ENCODE data around the gene EML3.

Gene EML3

DNA sequence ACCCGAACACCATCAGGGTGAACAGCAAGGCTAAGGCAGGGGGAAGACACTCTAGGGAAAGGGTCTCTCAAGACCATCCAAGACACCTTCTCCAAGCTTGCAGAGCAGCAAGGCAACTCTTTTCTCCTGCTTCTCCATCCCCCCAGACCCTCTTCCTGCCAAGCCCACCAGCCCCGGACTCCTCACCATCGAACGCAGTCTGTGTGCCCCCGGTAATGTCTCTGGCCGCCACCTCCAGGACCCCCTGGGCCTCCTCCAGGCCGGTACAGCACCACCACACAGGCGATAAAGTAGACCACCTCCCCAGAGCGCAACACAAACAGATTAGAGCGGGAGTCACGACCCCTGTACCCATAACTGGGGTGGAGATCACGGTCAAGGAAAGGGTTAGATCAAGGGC is 3.8 kb downstream of the EML3 start:
- TF ChIP-seq, protein P1, sequence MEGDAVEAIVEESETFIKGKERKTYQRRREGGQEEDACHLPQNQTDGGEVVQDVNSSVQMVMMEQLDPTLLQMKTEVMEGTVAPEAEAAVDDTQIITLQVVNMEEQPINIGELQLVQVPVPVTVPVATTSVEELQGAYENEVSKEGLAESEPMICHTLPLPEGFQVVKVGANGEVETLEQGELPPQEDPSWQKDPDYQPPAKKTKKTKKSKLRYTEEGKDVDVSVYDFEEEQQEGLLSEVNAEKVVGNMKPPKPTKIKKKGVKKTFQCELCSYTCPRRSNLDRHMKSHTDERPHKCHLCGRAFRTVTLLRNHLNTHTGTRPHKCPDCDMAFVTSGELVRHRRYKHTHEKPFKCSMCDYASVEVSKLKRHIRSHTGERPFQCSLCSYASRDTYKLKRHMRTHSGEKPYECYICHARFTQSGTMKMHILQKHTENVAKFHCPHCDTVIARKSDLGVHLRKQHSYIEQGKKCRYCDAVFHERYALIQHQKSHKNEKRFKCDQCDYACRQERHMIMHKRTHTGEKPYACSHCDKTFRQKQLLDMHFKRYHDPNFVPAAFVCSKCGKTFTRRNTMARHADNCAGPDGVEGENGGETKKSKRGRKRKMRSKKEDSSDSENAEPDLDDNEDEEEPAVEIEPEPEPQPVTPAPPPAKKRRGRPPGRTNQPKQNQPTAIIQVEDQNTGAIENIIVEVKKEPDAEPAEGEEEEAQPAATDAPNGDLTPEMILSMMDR (IDR thresholded peaks at IDR 0.05; ENCODE audit: insufficient read depth, missing control alignments) = no peak

GRCh38 chr11:62607714-62608113 is 4.9 kb downstream of the EML3 start:
- TF ChIP-seq, protein P1 (IDR thresholded peaks at IDR 0.05; ENCODE audit: insufficient read depth, missing control alignments) = no peak
- no peak for DNase-seq (ENCODE audit: insufficient read length, low spot score)
- FAIRE-seq = no peak

More for the DNA sequence above, 3.8 kb downstream of the EML3 start:
- FAIRE-seq (no peak), DNase-seq (ENCODE audit: insufficient read length, low spot score) (no peak)

DNA sequence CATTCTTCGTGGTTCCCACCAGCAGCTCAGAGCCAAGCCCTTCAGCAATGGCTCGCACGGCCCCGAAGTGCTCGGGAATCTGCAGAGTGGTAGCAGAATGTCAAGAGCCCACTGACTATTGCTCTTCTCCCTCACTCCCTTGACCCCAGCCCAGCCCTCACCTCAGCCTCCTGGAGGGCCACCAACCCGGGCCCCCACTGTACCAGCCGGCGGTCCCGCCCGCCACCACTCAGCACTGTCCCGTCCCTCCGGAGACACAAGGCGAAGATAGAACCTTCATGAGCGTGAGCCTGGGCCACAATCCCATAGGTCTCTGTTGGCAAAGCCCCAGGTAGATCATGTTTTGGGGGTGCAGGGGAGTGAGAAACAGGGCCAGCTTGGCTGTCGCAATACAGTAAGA is 6.7 kb downstream of the EML3 start:
- TF ChIP-seq, protein P1 (IDR thresholded peaks at IDR 0.05; ENCODE audit: insufficient read depth, missing control alignments) = no peak
- FAIRE-seq = no peak
- DNase-seq (ENCODE audit: insufficient read length, low spot score) = no peak

DNA sequence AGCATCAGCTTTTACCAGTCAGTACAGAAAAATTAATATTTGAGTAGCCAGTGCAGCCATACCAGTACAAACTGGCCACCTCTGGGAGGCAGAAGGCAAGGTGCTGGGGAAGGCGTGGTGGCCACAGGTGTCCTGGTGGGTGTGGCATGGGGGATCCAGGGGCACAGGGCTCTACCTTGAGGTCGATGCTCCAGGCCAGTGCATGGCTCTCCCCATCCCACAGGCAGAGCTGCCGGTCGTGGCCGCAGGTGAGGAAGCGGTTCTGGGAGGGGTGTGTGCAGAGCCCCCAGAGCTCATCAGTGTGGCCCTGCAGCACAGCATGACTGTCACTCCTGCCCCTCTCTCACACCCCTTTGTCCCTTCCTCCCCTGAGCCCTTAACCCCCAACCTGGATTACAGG is 7.1 kb downstream of the EML3 start:
- DNase-seq (ENCODE audit: insufficient read length, low spot score) = no peak
- FAIRE-seq = no peak
- TF ChIP-seq, protein P1 (IDR thresholded peaks at IDR 0.05; ENCODE audit: insufficient read depth, missing control alignments) = no peak

GRCh38 chr11:62604460-62605120 is 8.0 kb downstream of the EML3 start:
- FAIRE-seq = no peak
- TF ChIP-seq, protein P1 (IDR thresholded peaks at IDR 0.05; ENCODE audit: insufficient read depth, missing control alignments) = no peak
- no peak for DNase-seq (ENCODE audit: insufficient read length, low spot score)

DNA sequence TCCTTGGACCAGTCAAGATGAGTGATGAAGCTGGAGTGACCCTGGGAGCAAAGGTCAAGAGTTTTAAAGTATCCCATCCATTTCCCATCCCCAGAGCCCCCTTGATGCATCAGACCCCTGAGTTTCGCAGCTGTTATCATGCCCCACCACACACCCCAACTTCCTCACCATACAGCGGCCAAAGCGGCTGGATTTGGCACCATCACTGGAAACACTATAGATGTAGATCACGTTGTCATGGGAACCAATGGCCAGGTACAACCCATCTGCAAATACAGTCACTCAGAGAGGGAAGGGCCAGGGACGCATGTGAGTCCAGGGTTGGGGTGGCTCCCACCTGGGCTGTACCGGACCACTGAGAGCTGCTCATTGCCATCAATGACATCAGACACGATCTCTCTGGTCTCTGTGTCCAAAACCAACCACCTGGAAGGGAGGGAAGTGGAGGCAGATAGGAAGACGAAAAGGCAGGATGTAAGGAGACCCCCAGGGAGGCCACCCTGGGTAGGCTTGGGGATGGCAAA is 8.7 kb downstream of the EML3 start:
- TF ChIP-seq, protein P1 (IDR thresholded peaks at IDR 0.05; ENCODE audit: insufficient read depth, missing control alignments) = no peak
- FAIRE-seq (no peak), DNase-seq (ENCODE audit: insufficient read length, low spot score) (no peak)

GRCh38 chr11:62603072-62603408 is 9.5 kb downstream of the EML3 start:
- FAIRE-seq = no peak
- TF ChIP-seq, protein P1 (IDR thresholded peaks at IDR 0.05; ENCODE audit: insufficient read depth, missing control alignments) = no peak
- no peak for DNase-seq (ENCODE audit: insufficient read length, low spot score)
